Fibroblast of the aortic adventitia (primary cell): Measurements from ENCODE around the gene SPOCD1. TPM values are rescaled to one million over a fixed set of nuclear protein-coding genes. Genes with fewer than 3 reads are reported as not detected.
A peak's percentile ranks its signal among the peaks of the same experiment; 100 is the strongest.

Experiments used
- DNase-seq: peaks from one replicate; pipeline ENCODE4 v3.0.0-alpha.2; 2010; ENCODE audit warnings: low read depth
- H3K4me3 ChIP-seq: 2 replicates; pipeline ENCODE4 v1.5.1; 2011; ENCODE audit warnings: low read depth, mild to moderate bottlenecking, control low read depth, low read length, moderate library complexity
- CTCF ChIP-seq: IDR thresholded peaks from 2 replicates; pipeline ENCODE4 v1.5.1; 2011; ENCODE audit warnings: mild to moderate bottlenecking, low read length, control low read depth, inconsistent platforms; ENCODE audit not compliant: insufficient read depth
- total RNA-seq: library from RNA; depleted of rRNA; stranded (reverse); fragments of >200 nt; gene quantifications from 2 replicates; pipeline ENCODE4 v1.2.3, GENCODE V29; 2012; ENCODE audit warnings: low replicate concordance

Gene SPOCD1
- total RNA-seq, 1 donor, result 37.2 TPM

GRCh38 chr1:31768939-31769704 lies 46.7 kb downstream of the SPOCD1 start:
- no peak for DNase-seq
- TF ChIP-seq CTCF, result no peak

GRCh38 chr1:31768407-31768907 lies 47.4 kb downstream of the SPOCD1 start:
- no peak overlapping the region for H3K4me3 ChIP-seq
- no peak for TF ChIP-seq CTCF
- DNase-seq, result no peak

More at GRCh38 chr1:31768939-31769704, 46.7 kb downstream of the SPOCD1 start:
- H3K4me3 ChIP-seq, result no peak overlapping the region

- H3K4me3 ChIP-seq, result no peak overlapping the region
- DNase-seq, result no peak
- TF ChIP-seq CTCF, result no peak
These were observed 48.6 kb downstream of the SPOCD1 start for GRCh38 chr1:31767225-31767624.

GRCh38 chr1:31765516-31765915 lies 50.3 kb downstream of the SPOCD1 start:
- no peak for DNase-seq
- no peak for TF ChIP-seq CTCF
- H3K4me3 ChIP-seq, result no peak overlapping the region

GRCh38 chr1:31765041-31765467 lies 50.8 kb downstream of the SPOCD1 start:
- peak; percentile 39 for TF ChIP-seq CTCF
- DNase-seq, result no peak
- H3K4me3 ChIP-seq, result no peak overlapping the region

- H3K4me3 ChIP-seq, result peak within 1 kb of the TSS; percentile 67
- peak; percentile 6 for TF ChIP-seq CTCF
- DNase-seq, result no peak
These were observed 51.3 kb downstream of the SPOCD1 start, which contains the start of gene ADGRB2 for GRCh38 chr1:31764312-31765040. ADGRB2 (minus strand) TSS chr1:31764340; CDS start chr1:31757221, 7,119 bp downstream.
